ENCODE measurements around the gene C19orf25.

DNA sequence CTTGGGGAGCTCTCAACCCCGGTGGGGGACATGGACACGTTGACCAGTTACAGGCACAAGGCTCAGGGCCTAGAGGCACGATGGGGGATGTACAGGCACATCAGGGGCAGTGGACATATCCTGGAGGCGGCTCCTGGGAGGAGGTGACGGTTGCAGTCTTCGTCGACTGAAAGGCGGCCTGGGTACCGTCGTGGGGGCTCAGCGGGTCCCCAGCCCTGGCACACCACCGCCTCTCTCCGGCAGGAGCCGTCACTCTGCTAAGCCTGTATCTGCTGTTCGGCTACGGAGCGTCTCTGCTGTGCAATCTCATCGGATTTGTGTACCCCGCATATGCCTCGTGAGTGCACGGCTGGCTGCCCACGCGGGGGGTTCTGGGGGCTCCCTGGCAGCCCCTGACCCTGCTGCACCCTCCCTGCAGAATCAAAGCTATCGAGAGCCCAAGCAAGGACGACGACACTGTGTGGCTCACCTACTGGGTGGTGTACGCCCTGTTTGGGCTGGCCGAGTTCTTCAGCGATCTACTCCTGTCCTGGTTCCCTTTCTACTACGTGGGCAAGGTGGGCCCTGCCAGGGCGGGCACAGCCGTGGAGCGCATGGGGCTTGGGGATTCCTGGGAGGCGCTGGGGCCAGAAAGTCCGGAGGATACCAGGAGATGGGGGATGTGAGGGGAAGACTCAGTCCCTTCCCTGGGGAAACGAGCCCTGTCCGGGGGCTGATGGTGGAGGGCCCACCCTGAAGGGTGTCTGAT, 16.2 kb upstream of the C19orf25 start:
- TF ChIP-seq POLR2A (IDR thresholded peaks at IDR 0.05; ENCODE audit: low read depth, low read length) (no peak), IRF3 (IDR thresholded peaks at IDR 0.05) (no peak)

Measured in GM12878 (cell line).